DOHH2 (cell line): ENCODE results near the gene AFAP1.

Source experiments
- H3F3A ChIP-seq: fragments of 200-600 bp; sonication (generic), shearing (Covaris generic); 2 replicates; pipeline ENCODE4 v1.6.0; 2016; ENCODE audit warnings: antibody characterized with exemption, mild to moderate bottlenecking; ENCODE audit not compliant: control insufficient read depth, insufficient read depth
- H3K27ac ChIP-seq: fragments of 200-600 bp; sonication (generic); 2 replicates; pipeline ENCODE4 v1.5.1; 2014; ENCODE audit warnings: low read depth, mild to moderate bottlenecking, low read length, moderate library complexity
- H3K27me3 ChIP-seq: fragments of 200-600 bp; sonication (generic); 2 replicates; pipeline ENCODE4 v1.6.1; 2014; ENCODE audit warnings: mild to moderate bottlenecking, low read length, mixed read lengths; ENCODE audit not compliant: control insufficient read depth
- H3K36me3 ChIP-seq: fragments of 200-600 bp; sonication (generic); 2 replicates; pipeline ENCODE4 v1.6.1; 2014; ENCODE audit warnings: mild to moderate bottlenecking, low read length, moderate library complexity, mixed read lengths; ENCODE audit not compliant: control insufficient read depth
- H3K4me1 ChIP-seq: fragments of 200-600 bp; sonication (generic); 2 replicates; pipeline ENCODE4 v1.6.1; 2014; ENCODE audit warnings: mild to moderate bottlenecking, low read length, mixed read lengths; ENCODE audit not compliant: control insufficient read depth
- H3K4me2 ChIP-seq: fragments of 200-600 bp; sonication (generic); 2 replicates; pipeline ENCODE4 v1.6.0; 2014; ENCODE audit warnings: mild to moderate bottlenecking, low read length, moderate library complexity
- H3K4me3 ChIP-seq: fragments of 200-600 bp; sonication (generic); 2 replicates; pipeline ENCODE4 v1.5.1; 2014; ENCODE audit warnings: mild to moderate bottlenecking, low read length, mixed read lengths
- H3K79me2 ChIP-seq: fragments of 200-600 bp; sonication (generic); 2 replicates; pipeline ENCODE4 v1.6.1; 2014; ENCODE audit warnings: mild to moderate bottlenecking, low read length, mixed read lengths; ENCODE audit not compliant: control insufficient read depth
- H3K9me2 ChIP-seq: fragments of 200-600 bp; sonication (generic); replicated peaks from 2 replicates; pipeline ENCODE4 v1.6.1; 2014; ENCODE audit warnings: mild to moderate bottlenecking, low read length, mixed read lengths; ENCODE audit not compliant: control insufficient read depth
- H3K9me3 ChIP-seq: fragments of 200-600 bp; sonication (generic); 2 replicates; pipeline ENCODE4 v1.6.1; 2014; ENCODE audit warnings: antibody characterized with exemption, low read length, mixed read lengths; ENCODE audit not compliant: control insufficient read depth, insufficient read depth
- H4K20me1 ChIP-seq: fragments of 200-600 bp; sonication (generic); 2 replicates; pipeline ENCODE4 v1.6.0; 2014; ENCODE audit warnings: low read depth, mild to moderate bottlenecking, antibody characterized with exemption, low read length, moderate library complexity; ENCODE audit not compliant: control insufficient read depth, insufficient read depth
- EZH2phosphoT487 ChIP-seq: fragments of 200-600 bp; sonication (generic); IDR thresholded peaks from 2 replicates; pipeline ENCODE4 v1.6.1; 2017; ENCODE audit warnings: borderline replicate concordance, mild to moderate bottlenecking, antibody characterized with exemption, low read length, moderate library complexity, mixed read lengths
- TF ChIP-seq, protein P1 (sequence below): fragments of 200-600 bp; sonication (generic); IDR thresholded peaks from one replicate; pipeline ENCODE4 v1.5.1; 2014; ENCODE audit warnings: antibody characterized with exemption, mild to moderate bottlenecking, low read depth, low read length; ENCODE audit not compliant: poor library complexity, severe bottlenecking

AFAP1 gene

DNA sequence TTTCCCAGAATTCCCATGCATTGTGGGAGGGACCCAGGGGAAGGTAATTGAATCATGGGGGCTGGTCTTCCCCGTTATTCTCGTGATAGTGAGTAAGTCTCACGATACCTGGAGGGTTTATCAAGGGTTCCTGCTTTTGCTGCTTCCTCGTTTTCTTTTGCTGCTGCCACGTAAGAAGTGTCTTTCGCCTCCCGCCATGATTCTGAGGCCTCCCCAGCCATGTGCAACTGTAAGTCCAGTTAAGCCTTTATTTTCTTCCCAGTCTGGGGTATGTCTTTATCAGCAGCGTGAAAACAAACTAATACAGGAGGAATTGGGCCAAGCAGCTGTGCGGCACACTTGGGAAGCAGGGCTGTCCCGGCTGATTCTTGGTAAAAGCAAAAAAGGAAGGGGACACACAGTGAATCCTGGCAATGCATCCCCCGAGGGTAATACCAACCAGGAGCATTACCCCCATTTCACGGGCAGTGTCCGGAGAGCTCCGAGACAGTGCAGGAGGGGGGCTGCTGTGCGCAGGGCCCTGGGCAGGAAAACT is 185.7 kb downstream of the AFAP1 start:
- no peak overlapping the region for H3K4me2 ChIP-seq
- peaks cover 3% of the 10 kb centered on the region; the same call in 1 of the 2 replicates for H3K27me3 ChIP-seq
- H3K27ac ChIP-seq = no peak overlapping the region
- H3K36me3 ChIP-seq = no peaks in the 10 kb centered on the region
- H4K20me1 ChIP-seq = no peaks in the 10 kb centered on the region
- peaks cover 1% of the 10 kb centered on the region for H3K4me1 ChIP-seq
- no peaks in the 10 kb centered on the region for H3K9me2 ChIP-seq
- no peaks in the 10 kb centered on the region for H3K9me3 ChIP-seq
- TF ChIP-seq, protein P1, sequence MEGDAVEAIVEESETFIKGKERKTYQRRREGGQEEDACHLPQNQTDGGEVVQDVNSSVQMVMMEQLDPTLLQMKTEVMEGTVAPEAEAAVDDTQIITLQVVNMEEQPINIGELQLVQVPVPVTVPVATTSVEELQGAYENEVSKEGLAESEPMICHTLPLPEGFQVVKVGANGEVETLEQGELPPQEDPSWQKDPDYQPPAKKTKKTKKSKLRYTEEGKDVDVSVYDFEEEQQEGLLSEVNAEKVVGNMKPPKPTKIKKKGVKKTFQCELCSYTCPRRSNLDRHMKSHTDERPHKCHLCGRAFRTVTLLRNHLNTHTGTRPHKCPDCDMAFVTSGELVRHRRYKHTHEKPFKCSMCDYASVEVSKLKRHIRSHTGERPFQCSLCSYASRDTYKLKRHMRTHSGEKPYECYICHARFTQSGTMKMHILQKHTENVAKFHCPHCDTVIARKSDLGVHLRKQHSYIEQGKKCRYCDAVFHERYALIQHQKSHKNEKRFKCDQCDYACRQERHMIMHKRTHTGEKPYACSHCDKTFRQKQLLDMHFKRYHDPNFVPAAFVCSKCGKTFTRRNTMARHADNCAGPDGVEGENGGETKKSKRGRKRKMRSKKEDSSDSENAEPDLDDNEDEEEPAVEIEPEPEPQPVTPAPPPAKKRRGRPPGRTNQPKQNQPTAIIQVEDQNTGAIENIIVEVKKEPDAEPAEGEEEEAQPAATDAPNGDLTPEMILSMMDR = no peak
- TF ChIP-seq EZH2phosphoT487 = no peak
- H3K79me2 ChIP-seq = no peaks in the 10 kb centered on the region
- no peaks in the 10 kb centered on the region for H3F3A ChIP-seq
- H3K4me3 ChIP-seq = no peak overlapping the region

DNA sequence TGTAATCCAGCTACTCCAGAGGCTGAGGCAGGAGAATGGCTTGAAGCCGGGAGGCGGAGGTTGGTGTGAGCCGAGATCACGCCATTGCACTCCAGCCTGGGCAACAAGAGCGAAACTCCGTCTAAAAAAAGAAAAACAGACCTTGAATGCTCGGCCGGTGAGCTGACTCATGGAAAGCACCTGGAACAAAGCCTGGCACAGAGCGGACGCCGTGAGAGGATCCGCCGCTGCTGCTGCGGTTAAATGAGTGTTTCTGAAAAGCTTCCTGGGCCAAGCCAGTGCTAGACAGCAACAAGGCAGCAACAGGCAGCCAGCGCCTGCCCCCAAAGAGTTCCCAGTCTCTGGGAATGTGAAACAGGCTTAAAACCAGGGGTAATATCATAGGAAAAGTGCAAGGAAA is 186.4 kb downstream of the AFAP1 start:
- Histone ChIP-seq H3K79me2 (no peaks in the 10 kb centered on the region), H3K27me3 (no peaks in the 10 kb centered on the region), H3K27ac (no peak overlapping the region), H3K4me2 (no peak overlapping the region), H3K36me3 (no peaks in the 10 kb centered on the region), H3F3A (no peaks in the 10 kb centered on the region), H3K9me2 (no peaks in the 10 kb centered on the region), H3K4me3 (no peak overlapping the region), H4K20me1 (no peaks in the 10 kb centered on the region), H3K4me1 (no peaks in the 10 kb centered on the region), H3K9me3 (no peaks in the 10 kb centered on the region)
- TF ChIP-seq, protein P1 = no peak
- no peak for TF ChIP-seq EZH2phosphoT487

DNA sequence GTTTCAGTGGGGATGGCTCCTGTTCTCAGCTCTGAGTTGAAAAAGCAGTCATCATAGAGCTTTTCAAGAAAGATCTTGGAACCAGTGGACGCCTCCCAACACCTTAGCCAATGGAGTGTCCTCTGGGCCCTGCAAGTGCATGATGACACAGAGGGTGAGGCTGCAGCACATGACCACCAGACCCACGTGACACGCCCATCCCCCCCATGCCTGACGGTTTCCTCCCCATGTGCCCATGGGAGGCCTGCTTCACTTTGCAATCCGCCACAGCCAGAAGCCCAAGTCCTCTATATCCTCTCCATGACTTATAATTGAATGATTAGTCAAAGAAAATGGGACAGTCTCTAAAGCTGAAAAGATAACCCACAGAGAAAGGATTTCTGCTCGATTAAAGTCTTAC is 187.0 kb downstream of the AFAP1 start:
- no peaks in the 10 kb centered on the region for H3F3A ChIP-seq
- no peak overlapping the region for H3K4me2 ChIP-seq
- H3K4me3 ChIP-seq = no peak overlapping the region
- H3K4me1 ChIP-seq = no peaks in the 10 kb centered on the region
- H3K79me2 ChIP-seq = no peaks in the 10 kb centered on the region
- no peaks in the 10 kb centered on the region for H3K27me3 ChIP-seq
- H3K36me3 ChIP-seq = no peaks in the 10 kb centered on the region
- no peaks in the 10 kb centered on the region for H3K9me3 ChIP-seq
- no peaks in the 10 kb centered on the region for H4K20me1 ChIP-seq
- H3K9me2 ChIP-seq = no peaks in the 10 kb centered on the region
- H3K27ac ChIP-seq = no peak overlapping the region
- no peak for TF ChIP-seq EZH2phosphoT487
- TF ChIP-seq, protein P1 = no peak
